Thyroid gland (tissue), 4 donors: ENCODE results near the gene TSTD1.
"Not testable (repeated sequence)": the region's sequence is repeated elsewhere in the genome, so short reads cannot be mapped to it uniquely, and the experiment has no call there.

Source experiments
- CTCF ChIP-seq, 6 experiments: fragments of 200-600 bp in 3 of 6; fragments of 450-650 bp in 3 of 6; sonication (generic) in 3 of 6; IDR thresholded peaks; one replicate each; pipeline ENCODE4 v1.5.1; 2016 to 2019; ENCODE audit warnings: antibody characterized with exemption in 6 of 6, mild to moderate bottlenecking in 2 of 6, inconsistent platforms in 1 of 6, moderate library complexity in 1 of 6
- POLR2A ChIP-seq, 2 donors: fragments of 450-650 bp; IDR thresholded peaks; one replicate each; pipeline ENCODE4 v1.6.1; 2017; ENCODE audit warnings: antibody characterized with exemption in 2 of 2, mild to moderate bottlenecking in 2 of 2, moderate library complexity in 1 of 2

GRCh38 chr1:161019111-161019660, 19.6 kb downstream of the TSTD1 start:
- not testable (repeated sequence) for TF ChIP-seq POLR2A, CTCF (IDR thresholded peaks at IDR 0.05)
